ENCODE results near the gene NOL4L. TPM values are rescaled to one million over a fixed set of nuclear protein-coding genes. Genes with fewer than 3 reads are reported as not detected.
"Not testable (repeated sequence)": the region's sequence is repeated elsewhere in the genome, so short reads cannot be mapped to it uniquely, and the experiment has no call there.

NOL4L gene
- total RNA-seq, 2 donors from 2014 or later = 18.0 to 59.7 TPM

GRCh38 chr20:32597714-32598113 is 12.6 kb upstream of the NOL4L start:
- intact Hi-C loops (cut with DNase I) = no loop called here
- no peak for DNase-seq (ENCODE audit: low spot score)
- H3K27me3 ChIP-seq (replicated peaks; ENCODE audit: insufficient read depth) = no peaks in the 10 kb centered on the region
- H3K36me3 ChIP-seq = no peaks in the 10 kb centered on the region
- H3K4me3 ChIP-seq = no peak overlapping the region
- no peaks in the 10 kb centered on the region for H3K4me1 ChIP-seq (replicated peaks)
- no peaks in the 10 kb centered on the region for H3K9me3 ChIP-seq
- TF ChIP-seq CTCF (IDR thresholded peaks at IDR 0.05) = no peak
- TF ChIP-seq POLR2A (IDR thresholded peaks at IDR 0.05) = no peak
- no peak for TF ChIP-seq POLR2AphosphoS5 (IDR thresholded peaks at IDR 0.05)
- no peak overlapping the region for H3K27ac ChIP-seq
- 82% methylated on average over 7 of the region's 7 CpGs for whole genome bisulfite sequencing

GRCh38 chr20:32596681-32597252 is 11.6 kb upstream of the NOL4L start:
- Histone ChIP-seq H3K27me3 (replicated peaks; ENCODE audit: insufficient read depth) (no peaks in the 10 kb centered on the region), H3K36me3 (no peaks in the 10 kb centered on the region), H3K9me3 (no peaks in the 10 kb centered on the region), H3K4me3 (no peak overlapping the region), H3K27ac (no peak overlapping the region), H3K4me1 (replicated peaks) (no peaks in the 10 kb centered on the region)
- intact Hi-C loops (cut with DNase I) = no loop called here
- TF ChIP-seq POLR2AphosphoS5 (IDR thresholded peaks at IDR 0.05) (no peak), CTCF (IDR thresholded peaks at IDR 0.05) (no peak), POLR2A (IDR thresholded peaks at IDR 0.05) (no peak)
- WGBS = 63% methylated on average over 2 of the region's 2 CpGs
- DNase-seq (ENCODE audit: low spot score) = no peak

GRCh38 chr20:32595143-32595542 is 10.0 kb upstream of the NOL4L start:
- Histone ChIP-seq H3K27ac (no peak overlapping the region), H3K36me3 (no peaks in the 10 kb centered on the region), H3K9me3 (no peaks in the 10 kb centered on the region), H3K27me3 (replicated peaks; ENCODE audit: insufficient read depth) (no peaks in the 10 kb centered on the region), H3K4me3 (no peak overlapping the region), H3K4me1 (replicated peaks) (no peaks in the 10 kb centered on the region)
- intact Hi-C loops (cut with DNase I) = no loop called here
- 91% methylated on average over 4 of the region's 4 CpGs for WGBS
- TF ChIP-seq POLR2A (IDR thresholded peaks at IDR 0.05) = no peak
- TF ChIP-seq CTCF (IDR thresholded peaks at IDR 0.05) = no peak
- TF ChIP-seq POLR2AphosphoS5 (IDR thresholded peaks at IDR 0.05) = no peak
- no peak for DNase-seq (ENCODE audit: low spot score)

GRCh38 chr20:32594669-32595068 is 9.5 kb upstream of the NOL4L start:
- H3K27ac ChIP-seq; H3K9me3 ChIP-seq; H3K4me1 ChIP-seq (replicated peaks); H3K4me3 ChIP-seq; DNase-seq (ENCODE audit: low spot score); intact Hi-C loops (cut with DNase I); H3K36me3 ChIP-seq; H3K27me3 ChIP-seq (replicated peaks; ENCODE audit: insufficient read depth): not testable (repeated sequence)
- WGBS = 86% methylated on average over 5 of the region's 5 CpGs

- Histone ChIP-seq H3K36me3 (no peaks in the 10 kb centered on the region), H3K9me3 (no peaks in the 10 kb centered on the region), H3K27me3 (replicated peaks; ENCODE audit: insufficient read depth) (no peaks in the 10 kb centered on the region), H3K4me1 (replicated peaks) (no peaks in the 10 kb centered on the region), H3K27ac (no peak overlapping the region), H3K4me3 (no peak overlapping the region)
- TF ChIP-seq CTCF (IDR thresholded peaks at IDR 0.05) = no peak
- no peak for TF ChIP-seq POLR2AphosphoS5 (IDR thresholded peaks at IDR 0.05)
- TF ChIP-seq POLR2A (IDR thresholded peaks at IDR 0.05) = no peak
- WGBS = 92% methylated on average over 5 of the region's 5 CpGs
- no peak for DNase-seq (ENCODE audit: low spot score)
- intact Hi-C loops (cut with DNase I) = no loop called here
Observed at GRCh38 chr20:32594204-32594603, 9.1 kb upstream of the NOL4L start.

GRCh38 chr20:32592616-32593015 is 7.5 kb upstream of the NOL4L start:
- H3K9me3 ChIP-seq; H3K27ac ChIP-seq; intact Hi-C loops (cut with DNase I); H3K27me3 ChIP-seq (replicated peaks; ENCODE audit: insufficient read depth); H3K36me3 ChIP-seq; H3K4me1 ChIP-seq (replicated peaks); DNase-seq (ENCODE audit: low spot score); H3K4me3 ChIP-seq: not testable (repeated sequence)
- 95% methylated on average over 4 of the region's 4 CpGs for WGBS
